CD8-positive, alpha-beta memory T cell (primary cell): ENCODE results near the gene ZNF214. TPM values are rescaled to one million over a fixed set of nuclear protein-coding genes. Genes with fewer than 3 reads are reported as not detected.

ENCODE experiments used
- CTCF ChIA-PET: fragments of 350-600 bp; sonication (Branson Sonifier 250); formaldehyde crosslinking; loops from one replicate; lab custom pipeline; 2021; ENCODE audit warnings: antibody characterized with exemption; lab: Charles Lee
- POLR2A ChIA-PET: fragments of 350-600 bp; sonication (Branson Sonifier 250); formaldehyde crosslinking; loops from one replicate; lab custom pipeline; 2021; ENCODE audit warnings: antibody characterized with exemption; lab: Charles Lee
- DNase-seq, 5 donors: peaks; one replicate each; pipeline versions ENCODE4 v3.0.0 to v3.0.0-alpha.2; 2020 to 2022; ENCODE audit warnings: mixed read lengths in 1 of 5
- H3K27ac ChIP-seq: one replicate; pipeline ENCODE4 v1.7.0; 2013; ENCODE audit warnings: low read depth, mild to moderate bottlenecking, low read length, moderate library complexity
- H3K27me3 ChIP-seq: 2 replicates; pipeline ENCODE4 v1.7.0; 2013; ENCODE audit warnings: low read length, mild to moderate bottlenecking; ENCODE audit not compliant: insufficient read depth, poor library complexity, severe bottlenecking
- H3K36me3 ChIP-seq: 2 replicates; pipeline ENCODE4 v1.7.0; 2013; ENCODE audit warnings: mild to moderate bottlenecking, low read length, moderate library complexity; ENCODE audit not compliant: insufficient read depth
- H3K4me1 ChIP-seq: 2 replicates; pipeline ENCODE4 v1.7.0; 2013; ENCODE audit warnings: mild to moderate bottlenecking, low read length, moderate library complexity; ENCODE audit not compliant: insufficient read depth
- H3K4me3 ChIP-seq: 2 replicates; pipeline ENCODE4 v1.7.0; 2013; ENCODE audit warnings: mild to moderate bottlenecking, low read length
- H3K9me3 ChIP-seq: 2 replicates; pipeline ENCODE4 v1.7.0; 2013; ENCODE audit warnings: mild to moderate bottlenecking, low read length
- H3K27ac Mint-ChIP-seq, 8 donors: one replicate each; pipeline ENCODE4 v1.8.0; 2020 to 2021; ENCODE audit warnings: mixed read lengths in 8 of 8, mild to moderate bottlenecking in 6 of 8, inconsistent platforms in 3 of 8, moderate library complexity in 3 of 8
- H3K27me3 Mint-ChIP-seq, 2 donors: one replicate each; pipeline ENCODE4 v1.8.0; 2020 to 2021; ENCODE audit warnings: mixed read lengths in 2 of 2, mild to moderate bottlenecking in 1 of 2, moderate library complexity in 1 of 2
- H3K36me3 Mint-ChIP-seq, 3 donors: one replicate each; pipeline ENCODE4 v1.8.0; 2020 to 2021; ENCODE audit warnings: mixed read lengths in 3 of 3, inconsistent platforms in 1 of 3, mild to moderate bottlenecking in 1 of 3
- H3K4me1 Mint-ChIP-seq, 3 donors: one replicate each; pipeline ENCODE4 v1.8.0; 2020 to 2021; ENCODE audit warnings: mixed read lengths in 3 of 3, inconsistent platforms in 1 of 3, mild to moderate bottlenecking in 1 of 3
- H3K4me3 Mint-ChIP-seq, 7 donors: one replicate each; pipeline ENCODE4 v1.8.0; 2020 to 2021; ENCODE audit warnings: mixed read lengths in 7 of 7, mild to moderate bottlenecking in 6 of 7, moderate library complexity in 4 of 7, inconsistent platforms in 2 of 7
- H3K9me3 Mint-ChIP-seq, 5 donors: one replicate each; pipeline ENCODE4 v1.8.0; 2020 to 2022; ENCODE audit warnings: mixed read lengths in 5 of 5, mild to moderate bottlenecking in 3 of 5, moderate library complexity in 2 of 5, inconsistent platforms in 1 of 5
- polyA plus RNA-seq: library from polyadenylated mRNA; unstranded; fragments of 300-500 nt; fragmentation: Illumina TruSeq; gene quantifications from one replicate; pipeline ENCODE4 v1.2.3, GENCODE V29; 2021
- total RNA-seq, 2 experiments: library from RNA; stranded (reverse); gene quantifications; one replicate each; pipeline ENCODE4 v1.2.3, GENCODE V29; 2021

Gene ZNF214
- total and polyA plus RNA-seq, 3 experiments from 2014 or later, result not detected

- no peak overlapping the region for H3K27ac Mint-ChIP-seq
- H3K4me3 ChIP-seq, result no peak overlapping the region
- no peaks in the 10 kb centered on the region for H3K36me3 Mint-ChIP-seq
- H3K9me3 ChIP-seq, result no peaks in the 10 kb centered on the region
- no peak overlapping the region for H3K27ac ChIP-seq
- no peaks in the 10 kb centered on the region for H3K36me3 ChIP-seq
- CTCF ChIA-PET, result no interaction called here
- DNase-seq, result no peak
- no peaks in the 10 kb centered on the region for H3K27me3 ChIP-seq
- no peaks in the 10 kb centered on the region for H3K4me1 ChIP-seq
- H3K4me3 Mint-ChIP-seq, result no peak overlapping the region
- peaks cover 0 to 6% (median 0%) of the 10 kb centered on the region in 5 donors for H3K9me3 Mint-ChIP-seq
- H3K4me1 Mint-ChIP-seq, result no peaks in the 10 kb centered on the region
- H3K27me3 Mint-ChIP-seq, result peaks cover 13 to 41% of the 10 kb centered on the region in 2 donors
- POLR2A ChIA-PET, result no interaction called here
These were observed 15.7 kb downstream of the ZNF214 start for GRCh38 chr11:7004482-7004881.

- no peak overlapping the region for H3K27ac Mint-ChIP-seq
- H3K4me1 Mint-ChIP-seq, result no peaks in the 10 kb centered on the region
- H3K36me3 Mint-ChIP-seq, result no peaks in the 10 kb centered on the region
- no peak overlapping the region for H3K4me3 Mint-ChIP-seq
- no peak overlapping the region for H3K4me3 ChIP-seq
- no peaks in the 10 kb centered on the region for H3K9me3 Mint-ChIP-seq
- no peaks in the 10 kb centered on the region for H3K9me3 ChIP-seq
- H3K27me3 ChIP-seq, result no peaks in the 10 kb centered on the region
- H3K4me1 ChIP-seq, result no peaks in the 10 kb centered on the region
- H3K27me3 Mint-ChIP-seq, result peaks cover 5 to 15% of the 10 kb centered on the region in 2 donors
- no peaks in the 10 kb centered on the region for H3K36me3 ChIP-seq
- no peak for DNase-seq
- ChIA-PET CTCF (no interaction called here), POLR2A (no interaction called here)
- H3K27ac ChIP-seq, result no peak overlapping the region
These were observed 24.4 kb downstream of the ZNF214 start for GRCh38 chr11:6995703-6996102.

GRCh38 chr11:6992457-6993417 lies 27.4 kb downstream of the ZNF214 start:
- Histone ChIP-seq H3K27ac (no peak overlapping the region), H3K9me3 (no peaks in the 10 kb centered on the region), H3K36me3 (no peaks in the 10 kb centered on the region), H3K4me3 (no peak overlapping the region), H3K27me3 (no peaks in the 10 kb centered on the region), H3K4me1 (no peaks in the 10 kb centered on the region)
- no peak overlapping the region for H3K4me3 Mint-ChIP-seq
- H3K4me1 Mint-ChIP-seq, result no peaks in the 10 kb centered on the region
- no peaks in the 10 kb centered on the region for H3K9me3 Mint-ChIP-seq
- ChIA-PET CTCF (no interaction called here), POLR2A (no interaction called here)
- no peak for DNase-seq
- no peaks in the 10 kb centered on the region for H3K27me3 Mint-ChIP-seq
- H3K27ac Mint-ChIP-seq, result no peak overlapping the region
- no peaks in the 10 kb centered on the region for H3K36me3 Mint-ChIP-seq

- no peaks in the 10 kb centered on the region for H3K36me3 ChIP-seq
- Mint-ChIP-seq H3K4me3 (no peak overlapping the region), H3K36me3 (no peaks in the 10 kb centered on the region), H3K4me1 (no peaks in the 10 kb centered on the region), H3K27ac (no peak overlapping the region), H3K27me3 (no peaks in the 10 kb centered on the region), H3K9me3 (peaks cover 0 to 2% (median 0%) of the 10 kb centered on the region in 5 donors)
- no peaks in the 10 kb centered on the region for H3K27me3 ChIP-seq
- CTCF ChIA-PET, result no interaction called here
- H3K4me3 ChIP-seq, result no peak overlapping the region
- H3K27ac ChIP-seq, result no peak overlapping the region
- POLR2A ChIA-PET, result no interaction called here
- no peak for DNase-seq
- H3K9me3 ChIP-seq, result no peaks in the 10 kb centered on the region
- H3K4me1 ChIP-seq, result no peaks in the 10 kb centered on the region
These were observed 28.1 kb downstream of the ZNF214 start for GRCh38 chr11:6992026-6992425.

- Histone ChIP-seq H3K9me3 (no peaks in the 10 kb centered on the region), H3K4me1 (no peaks in the 10 kb centered on the region), H3K27me3 (no peaks in the 10 kb centered on the region), H3K4me3 (no peak overlapping the region), H3K27ac (no peak overlapping the region), H3K36me3 (no peaks in the 10 kb centered on the region)
- Mint-ChIP-seq H3K4me3 (no peak overlapping the region), H3K4me1 (no peaks in the 10 kb centered on the region), H3K27me3 (peaks cover 0 to 2% of the 10 kb centered on the region in 2 donors), H3K27ac (no peak overlapping the region), H3K9me3 (peaks cover 0 to 5% (median 0%) of the 10 kb centered on the region in 5 donors), H3K36me3 (no peaks in the 10 kb centered on the region)
- CTCF ChIA-PET, result no interaction called here
- no peak for DNase-seq
- POLR2A ChIA-PET, result no interaction called here
These were observed 28.9 kb downstream of the ZNF214 start for GRCh38 chr11:6991227-6991626.

GRCh38 chr11:6988506-6988905 lies 31.6 kb downstream of the ZNF214 start:
- no peaks in the 10 kb centered on the region for H3K36me3 Mint-ChIP-seq
- ChIA-PET POLR2A (no interaction called here), CTCF (no interaction called here)
- peaks cover 0 to 2% of the 10 kb centered on the region in 2 donors for H3K27me3 Mint-ChIP-seq
- no peak overlapping the region for H3K27ac ChIP-seq
- DNase-seq, result no peak
- H3K4me1 Mint-ChIP-seq, result no peaks in the 10 kb centered on the region
- H3K9me3 Mint-ChIP-seq, result peaks cover 0 to 5% (median 0%) of the 10 kb centered on the region in 5 donors
- no peak overlapping the region for H3K27ac Mint-ChIP-seq
- no peaks in the 10 kb centered on the region for H3K4me1 ChIP-seq
- no peak overlapping the region for H3K4me3 ChIP-seq
- no peak overlapping the region for H3K4me3 Mint-ChIP-seq
- no peaks in the 10 kb centered on the region for H3K27me3 ChIP-seq
- H3K36me3 ChIP-seq, result no peaks in the 10 kb centered on the region
- H3K9me3 ChIP-seq, result no peaks in the 10 kb centered on the region

GRCh38 chr11:6986487-6986886 lies 33.7 kb downstream of the ZNF214 start:
- Histone ChIP-seq H3K27ac (no peak overlapping the region), H3K4me3 (no peak overlapping the region), H3K36me3 (no peaks in the 10 kb centered on the region), H3K4me1 (no peaks in the 10 kb centered on the region), H3K27me3 (no peaks in the 10 kb centered on the region), H3K9me3 (no peaks in the 10 kb centered on the region)
- Mint-ChIP-seq H3K27ac (no peak overlapping the region), H3K27me3 (peaks cover 0 to 4% of the 10 kb centered on the region in 2 donors), H3K4me1 (no peaks in the 10 kb centered on the region), H3K4me3 (no peak overlapping the region), H3K36me3 (no peaks in the 10 kb centered on the region), H3K9me3 (peaks cover 0 to 7% (median 0%) of the 10 kb centered on the region in 5 donors)
- DNase-seq, result no peak
- CTCF ChIA-PET, result no interaction called here
- POLR2A ChIA-PET, result no interaction called here

- no peaks in the 10 kb centered on the region for H3K36me3 ChIP-seq
- H3K27me3 Mint-ChIP-seq, result peaks cover 7 to 21% of the 10 kb centered on the region in 2 donors
- CTCF ChIA-PET, result no interaction called here
These were observed 40.8 kb downstream of the ZNF214 start for GRCh38 chr11:6979365-6979764.

More at GRCh38 chr11:6979365-6979764, 40.8 kb downstream of the ZNF214 start:
- Mint-ChIP-seq H3K4me1 (no peaks in the 10 kb centered on the region), H3K4me3 (no peak overlapping the region), H3K36me3 (peaks cover 0 to 2% (median 0%) of the 10 kb centered on the region in 3 donors), H3K27ac (no peak overlapping the region), H3K9me3 (peaks cover 0 to 11% (median 0%) of the 10 kb centered on the region in 5 donors)
- Histone ChIP-seq H3K4me3 (no peak overlapping the region), H3K27me3 (no peaks in the 10 kb centered on the region), H3K9me3 (no peaks in the 10 kb centered on the region), H3K27ac (no peak overlapping the region), H3K4me1 (no peaks in the 10 kb centered on the region)
- DNase-seq, result no peak
- POLR2A ChIA-PET, result no interaction called here
